ENCODE results near the gene MAST4.
"Not testable (repeated sequence)": the region's sequence is repeated elsewhere in the genome, so short reads cannot be mapped to it uniquely, and the experiment has no call there.

MAST4 gene

DNA sequence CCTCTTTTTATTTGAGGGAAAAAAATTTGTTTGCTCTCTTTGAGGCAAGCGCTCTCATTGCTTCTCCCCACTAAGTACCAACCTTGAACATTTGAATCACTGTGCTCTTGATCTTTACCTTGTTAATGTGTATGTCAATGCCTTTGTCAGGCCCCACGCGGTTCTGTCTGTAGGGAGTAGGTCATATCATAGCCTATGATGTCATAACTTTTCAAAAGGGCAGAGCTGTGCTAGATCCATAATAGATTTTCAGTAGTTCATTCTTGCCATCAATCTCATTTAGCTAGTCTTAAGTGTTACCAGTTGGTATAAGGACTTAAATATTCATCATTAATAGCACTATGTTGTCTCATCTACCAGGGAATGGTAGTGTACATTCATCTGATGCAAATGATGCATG is 56.6 kb downstream of the MAST4 start:
- DNase-seq, result no peak

DNA sequence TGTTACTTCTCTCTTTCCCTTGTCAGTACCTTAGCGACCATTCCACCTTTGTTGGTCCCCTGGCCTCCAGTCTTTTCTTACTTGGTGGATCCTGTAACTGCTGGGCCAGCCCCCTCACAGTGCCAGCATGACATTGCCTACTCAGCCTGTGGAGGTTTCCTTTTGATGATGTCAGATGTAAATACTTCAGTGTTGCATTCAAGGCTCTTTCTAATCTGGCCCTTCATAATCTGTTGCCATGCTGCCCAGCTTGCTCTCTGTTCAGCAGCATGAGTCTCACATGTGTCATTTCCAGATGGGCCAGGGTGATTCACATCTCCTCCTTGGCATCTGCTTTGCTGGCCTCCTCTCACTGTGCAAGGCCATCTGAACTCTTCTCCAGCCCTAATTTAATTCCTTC is 57.1 kb downstream of the MAST4 start:
- no peak for DNase-seq

DNA sequence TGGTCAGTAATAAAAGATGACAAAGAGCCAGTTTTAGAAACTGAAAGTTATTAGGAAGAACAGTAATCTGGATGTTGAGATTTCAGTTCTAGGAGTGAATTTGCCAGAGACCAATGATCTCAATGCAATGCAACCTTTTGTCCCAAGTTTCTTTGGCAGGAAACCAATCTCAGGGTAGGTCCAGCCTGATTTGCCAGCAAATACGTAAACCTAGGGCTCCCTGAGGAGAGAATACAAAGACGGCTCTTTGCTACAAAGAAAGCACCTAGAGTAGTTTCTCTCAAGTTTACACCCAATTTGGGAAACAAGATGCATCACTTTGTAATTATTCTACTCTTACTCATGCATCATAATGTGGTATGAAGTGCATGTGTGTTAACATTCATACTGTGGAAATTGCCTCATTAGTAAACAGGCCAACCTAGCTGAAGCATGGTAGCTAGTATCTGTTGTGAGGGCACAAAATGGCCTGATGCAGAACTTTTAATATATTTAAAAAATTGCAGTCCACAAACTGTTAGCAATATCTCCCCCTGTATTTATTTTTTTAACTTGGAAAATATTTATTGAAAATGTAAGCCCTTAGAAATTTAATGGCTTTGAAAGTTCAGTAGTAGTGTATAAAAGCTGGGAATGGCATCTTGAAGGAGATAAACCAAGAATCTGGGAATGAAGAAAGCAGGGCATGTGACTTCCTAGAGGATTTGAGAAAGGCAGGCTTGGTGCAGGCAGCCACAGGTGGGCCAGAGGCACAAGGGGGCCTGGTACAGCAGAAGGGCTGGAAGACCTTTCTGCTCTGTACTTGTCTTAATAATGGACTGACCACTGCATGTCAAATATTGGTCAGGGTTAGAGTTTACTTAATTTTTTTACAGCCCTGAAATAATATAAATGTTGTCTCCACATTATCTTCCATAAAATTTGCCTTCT is 59.5 kb downstream of the MAST4 start:
- no peak for DNase-seq

GRCh38 chr5:66658516-66658915 is 62.3 kb downstream of the MAST4 start:
- no peak for DNase-seq

DNA sequence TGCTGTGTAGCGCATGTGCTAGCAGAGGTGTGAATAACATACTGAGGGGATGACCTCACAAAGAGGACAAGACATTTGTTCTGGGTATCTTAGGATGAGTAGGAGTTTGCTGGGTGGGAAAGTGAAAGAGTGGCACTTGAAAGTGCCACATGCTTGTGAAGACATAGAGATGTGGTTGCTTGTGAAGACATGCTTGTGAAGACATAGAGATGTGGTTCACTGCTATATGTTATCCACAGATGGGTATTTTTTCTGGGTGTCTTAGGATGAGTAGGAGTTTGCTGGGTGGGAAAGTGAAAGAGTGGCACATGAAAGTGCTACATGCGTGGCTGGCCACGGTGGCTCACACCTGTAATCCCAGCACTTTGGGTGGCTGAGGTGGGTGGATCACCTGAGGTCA is 63.6 kb downstream of the MAST4 start:
- DNase-seq, result no peak

DNA sequence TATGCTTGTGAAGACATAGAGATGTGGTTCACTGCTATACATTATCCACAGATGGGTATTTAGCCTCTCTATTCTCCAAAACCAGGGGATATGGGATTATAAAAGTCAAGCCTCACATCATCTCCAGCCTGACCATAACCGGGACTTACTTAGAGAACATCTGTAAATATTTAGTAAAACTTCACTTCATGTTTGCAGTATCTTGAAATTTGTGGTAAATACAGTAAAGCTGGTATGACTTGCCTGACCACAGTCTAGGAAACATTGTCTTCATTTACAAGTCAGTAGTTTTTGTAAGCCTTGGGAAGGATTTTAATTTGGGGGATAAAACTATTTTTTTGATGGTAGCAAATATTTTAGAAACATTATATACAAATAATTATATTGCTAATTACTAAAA is 64.2 kb downstream of the MAST4 start:
- no peak for DNase-seq

DNA sequence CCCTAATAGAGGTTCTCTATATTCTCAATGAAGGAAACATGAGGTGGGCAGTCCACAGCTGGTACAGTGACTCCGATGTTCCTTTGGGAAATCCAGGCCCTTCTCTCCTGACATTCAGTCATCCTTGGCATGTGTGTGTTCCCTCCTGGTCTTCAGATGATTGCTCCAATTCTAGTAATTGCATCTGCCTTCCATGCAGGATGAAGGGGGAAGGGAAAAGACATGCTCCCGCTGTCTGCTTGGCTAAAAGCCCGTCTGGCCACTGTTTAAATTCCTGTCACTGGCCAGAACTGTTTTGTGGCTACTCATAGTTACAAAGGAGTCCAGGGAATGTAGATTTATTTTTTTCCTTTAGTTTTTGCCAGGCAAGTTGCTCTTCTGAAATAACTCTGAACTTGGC is 65.0 kb downstream of the MAST4 start:
- no peak for DNase-seq

DNA sequence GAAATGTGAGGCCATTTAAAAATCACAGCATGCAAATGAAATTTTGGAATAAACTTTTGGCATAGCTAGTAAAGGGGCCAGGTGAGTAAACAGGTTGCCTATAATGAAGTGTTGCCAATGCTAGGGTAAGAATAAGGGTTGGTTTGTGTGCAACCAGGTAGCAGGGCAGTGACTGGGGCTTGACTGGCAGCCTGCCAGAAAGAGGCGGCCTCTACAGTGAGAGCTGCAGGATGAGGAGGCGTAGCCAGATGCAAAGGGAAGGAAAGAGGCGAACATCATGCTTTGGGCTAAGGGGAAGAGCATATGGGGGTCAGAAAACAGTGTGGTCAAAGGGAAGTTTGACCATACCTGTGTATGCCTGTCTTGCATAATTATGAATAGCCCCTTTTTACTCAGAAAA is 70.6 kb downstream of the MAST4 start:
- no peak for DNase-seq

DNA sequence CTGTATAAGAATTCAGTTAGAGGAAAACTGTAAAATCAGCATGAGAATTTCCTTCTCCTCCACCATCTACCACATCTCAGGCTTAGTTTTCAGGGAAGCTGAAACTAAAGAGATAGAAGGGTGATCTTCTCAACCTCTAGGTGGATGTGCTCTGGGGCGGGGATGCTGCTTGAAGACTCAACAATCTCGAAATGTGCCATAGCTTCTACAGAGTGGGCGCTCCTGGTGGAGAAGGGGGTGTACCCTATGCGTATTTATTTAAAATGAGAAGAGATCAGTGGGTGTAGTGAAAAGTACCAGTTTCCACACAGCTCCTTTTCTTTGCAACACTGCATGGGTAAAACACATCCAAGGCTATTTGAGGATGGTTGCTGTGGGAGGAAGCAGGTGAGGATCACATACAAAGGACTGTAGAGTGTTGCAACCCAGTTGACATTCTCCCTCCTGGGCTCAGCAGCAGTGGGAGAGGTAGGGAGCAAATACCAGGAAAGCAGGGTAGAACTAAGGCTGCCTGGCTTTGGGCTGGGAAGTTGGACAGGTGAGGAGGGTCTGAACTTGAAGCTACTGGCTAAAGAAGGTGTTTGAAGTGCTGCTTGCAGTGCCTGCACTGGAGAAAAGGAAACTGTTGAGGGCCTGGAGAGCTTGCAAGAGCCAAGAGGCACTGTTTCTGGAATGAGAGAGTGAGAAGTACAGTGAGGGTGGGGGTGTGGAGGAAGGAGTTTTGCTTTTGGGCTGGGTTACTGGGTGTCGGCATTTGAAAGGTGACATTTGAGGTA is 73.1 kb downstream of the MAST4 start:
- DNase-seq, result no peak

- DNase-seq, result no peak
Observed at GRCh38 chr5:66669862-66670195, 73.6 kb downstream of the MAST4 start.

GRCh38 chr5:66671305-66671704 is 75.1 kb downstream of the MAST4 start:
- DNase-seq, result no peak

- DNase-seq, result no peak
Observed at GRCh38 chr5:66674802-66675201, 78.6 kb downstream of the MAST4 start.

DNA sequence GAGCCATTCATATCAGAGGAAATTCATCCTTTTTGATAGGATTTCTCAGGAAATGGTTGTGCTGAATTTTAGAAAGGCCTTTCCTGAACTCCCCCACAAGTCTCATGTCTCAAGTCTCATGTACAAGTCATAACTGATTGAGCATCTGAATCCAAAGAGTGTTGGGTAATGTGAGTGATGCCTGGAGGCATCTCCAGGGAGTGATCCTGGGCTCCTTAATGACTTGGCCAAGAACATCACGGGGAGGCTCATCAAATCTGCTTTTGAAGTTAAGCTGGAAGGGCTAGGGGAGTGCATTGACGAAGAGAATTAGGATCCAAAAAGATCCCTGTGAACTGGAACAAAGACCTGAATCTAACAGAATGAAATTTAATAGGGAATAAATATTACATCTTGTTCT is 79.2 kb downstream of the MAST4 start:
- DNase-seq, result no peak

DNA sequence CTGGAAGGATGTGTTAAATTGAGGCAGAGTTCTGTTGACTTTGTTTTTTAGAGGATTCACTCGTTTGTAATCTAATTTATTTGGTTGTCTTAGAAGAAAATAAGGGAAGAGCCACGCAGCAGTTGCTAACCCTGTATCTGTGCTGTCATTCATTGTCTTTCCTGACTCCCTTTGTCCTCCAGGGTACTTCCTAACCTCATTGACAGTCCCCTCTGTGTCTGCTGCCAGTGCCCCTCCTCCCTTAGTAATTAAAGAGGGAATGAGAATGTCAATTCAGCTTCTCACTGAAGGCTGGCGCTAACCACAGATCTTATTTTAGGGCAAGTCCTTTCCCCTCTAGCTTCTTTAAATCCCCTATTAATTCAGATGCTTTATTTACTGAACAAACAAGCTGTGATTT is 84.0 kb downstream of the MAST4 start:
- DNase-seq, result no peak

DNA sequence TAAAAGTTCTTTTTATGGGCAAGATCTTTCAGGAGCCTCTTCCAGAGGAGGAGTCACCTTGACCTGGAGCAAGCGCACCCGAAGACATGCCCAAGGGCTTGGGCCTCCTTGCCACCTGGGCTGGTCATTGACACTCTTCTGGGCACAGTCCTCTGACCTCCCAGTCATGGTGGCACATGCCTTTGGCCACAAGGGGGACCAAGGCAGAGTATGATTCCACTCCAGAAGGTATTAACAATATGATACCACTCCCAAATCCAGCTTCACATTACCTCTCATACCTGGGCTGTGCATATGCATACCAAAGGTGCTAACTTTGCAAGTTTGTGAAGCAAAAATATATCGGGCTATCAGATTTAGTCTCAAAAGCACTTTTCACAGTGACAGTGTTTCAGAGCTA is 84.6 kb downstream of the MAST4 start:
- DNase-seq, result no peak

DNA sequence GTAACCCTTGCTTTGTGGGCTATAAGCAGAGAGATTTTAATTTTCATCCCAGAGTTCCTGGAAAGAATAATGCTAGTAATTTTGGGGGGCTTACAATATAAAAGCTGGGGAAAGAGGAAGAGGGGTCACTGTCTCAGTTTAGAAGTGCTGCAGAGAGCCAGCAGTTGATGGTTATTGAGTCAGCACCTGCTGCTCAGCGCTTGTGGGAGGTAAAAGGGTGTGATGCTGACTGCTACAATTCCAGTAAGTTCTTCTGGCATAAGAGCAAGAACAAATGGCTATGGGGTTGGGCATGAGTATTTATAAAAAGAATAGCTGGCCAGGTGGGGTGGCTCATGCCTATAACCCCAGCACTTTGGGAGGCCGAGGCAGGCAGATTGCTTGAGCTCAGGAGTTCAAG is 88.5 kb downstream of the MAST4 start:
- no peak for DNase-seq

- DNase-seq, result no peak
Observed at GRCh38 chr5:66689522-66690220, 93.5 kb downstream of the MAST4 start.

- DNase-seq, result no peak
Observed at GRCh38 chr5:66694036-66694435, 97.8 kb downstream of the MAST4 start.

GRCh38 chr5:66695840-66696239 is 99.6 kb downstream of the MAST4 start:
- DNase-seq, result not testable (repeated sequence)

GRCh38 chr5:66697796-66698564 is 101.8 kb downstream of the MAST4 start:
- no peak for DNase-seq

- no peak for DNase-seq
Observed at GRCh38 chr5:66701244-66701643, 105.1 kb downstream of the MAST4 start.

GRCh38 chr5:66702426-66702825 is 106.2 kb downstream of the MAST4 start:
- no peak for DNase-seq

Data from stimulated activated CD4-positive, alpha-beta T cell treated with anti-CD3 and anti-CD28 coated beads, Interleukin-12 subunit alpha, Interleukin-12 subunit beta, amount 100 ng/mL, for 4 hours (primary cell).